ENCODE results near the gene LCOR. TPM values are rescaled to one million over a fixed set of nuclear protein-coding genes. Genes with fewer than 3 reads are reported as not detected.

LCOR gene
- total and polyA plus RNA-seq, 4 donors: 2.5 to 31.2 (median 14.5) TPM

DNA sequence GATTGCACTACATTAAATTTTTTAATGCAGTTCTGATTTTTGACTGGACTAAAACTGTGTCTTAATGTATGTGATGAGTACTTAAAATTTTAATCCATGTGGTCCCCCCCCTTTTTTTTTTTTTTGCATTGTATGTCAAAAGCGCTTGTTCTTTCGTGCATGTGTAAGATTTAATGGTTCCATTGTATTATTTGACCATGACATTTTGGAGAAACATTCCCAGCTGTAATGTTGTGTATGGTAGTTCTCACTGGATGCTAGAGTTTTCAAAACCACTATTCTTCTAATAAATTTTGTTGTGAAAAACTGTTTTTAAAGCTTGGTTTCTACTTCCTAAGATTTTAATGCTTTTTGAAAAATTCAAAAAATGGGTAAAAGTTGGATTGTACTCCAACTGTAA is 132.0 kb downstream of the LCOR start:
- Histone ChIP-seq H3K36me3 (ENCODE audit: control insufficient read depth in 4 of 4, insufficient read depth in 3 of 4, low read depth in 1 of 4, low read length in 3 of 4) (peaks cover 0 to 2% (median 0%) of the 10 kb centered on the region in 4 donors), H3K9me3 (ENCODE audit: control insufficient read depth in 4 of 4, low read length in 3 of 4) (no peaks in the 10 kb centered on the region), H3K9ac (ENCODE audit: low read depth in 1 of 2, low read length in 2 of 2) (no peak overlapping the region), H3K4me3 (ENCODE audit: low read depth in 1 of 3, low read length in 3 of 3) (no peak overlapping the region), H3K27me3 (ENCODE audit: control insufficient read depth in 4 of 4, insufficient read depth in 4 of 4, low read length in 3 of 4) (no peaks in the 10 kb centered on the region), H3K4me1 (ENCODE audit: control insufficient read depth in 4 of 4, insufficient read depth in 4 of 4, low read length in 3 of 4) (peaks cover 0 to 8% (median 5%) of the 10 kb centered on the region in 4 donors), H3K27ac (ENCODE audit: low read depth in 1 of 2, low read length in 2 of 2) (no peak overlapping the region)
- 100% methylated on average over 2 of the region's 2 CpGs for WGBS
- TF ChIP-seq, protein P1, sequence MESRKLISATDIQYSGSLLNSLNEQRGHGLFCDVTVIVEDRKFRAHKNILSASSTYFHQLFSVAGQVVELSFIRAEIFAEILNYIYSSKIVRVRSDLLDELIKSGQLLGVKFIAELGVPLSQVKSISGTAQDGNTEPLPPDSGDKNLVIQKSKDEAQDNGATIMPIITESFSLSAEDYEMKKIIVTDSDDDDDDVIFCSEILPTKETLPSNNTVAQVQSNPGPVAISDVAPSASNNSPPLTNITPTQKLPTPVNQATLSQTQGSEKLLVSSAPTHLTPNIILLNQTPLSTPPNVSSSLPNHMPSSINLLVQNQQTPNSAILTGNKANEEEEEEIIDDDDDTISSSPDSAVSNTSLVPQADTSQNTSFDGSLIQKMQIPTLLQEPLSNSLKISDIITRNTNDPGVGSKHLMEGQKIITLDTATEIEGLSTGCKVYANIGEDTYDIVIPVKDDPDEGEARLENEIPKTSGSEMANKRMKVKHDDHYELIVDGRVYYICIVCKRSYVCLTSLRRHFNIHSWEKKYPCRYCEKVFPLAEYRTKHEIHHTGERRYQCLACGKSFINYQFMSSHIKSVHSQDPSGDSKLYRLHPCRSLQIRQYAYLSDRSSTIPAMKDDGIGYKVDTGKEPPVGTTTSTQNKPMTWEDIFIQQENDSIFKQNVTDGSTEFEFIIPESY (IDR thresholded peaks at IDR 0.05): no peak
- TF ChIP-seq, protein P2, sequence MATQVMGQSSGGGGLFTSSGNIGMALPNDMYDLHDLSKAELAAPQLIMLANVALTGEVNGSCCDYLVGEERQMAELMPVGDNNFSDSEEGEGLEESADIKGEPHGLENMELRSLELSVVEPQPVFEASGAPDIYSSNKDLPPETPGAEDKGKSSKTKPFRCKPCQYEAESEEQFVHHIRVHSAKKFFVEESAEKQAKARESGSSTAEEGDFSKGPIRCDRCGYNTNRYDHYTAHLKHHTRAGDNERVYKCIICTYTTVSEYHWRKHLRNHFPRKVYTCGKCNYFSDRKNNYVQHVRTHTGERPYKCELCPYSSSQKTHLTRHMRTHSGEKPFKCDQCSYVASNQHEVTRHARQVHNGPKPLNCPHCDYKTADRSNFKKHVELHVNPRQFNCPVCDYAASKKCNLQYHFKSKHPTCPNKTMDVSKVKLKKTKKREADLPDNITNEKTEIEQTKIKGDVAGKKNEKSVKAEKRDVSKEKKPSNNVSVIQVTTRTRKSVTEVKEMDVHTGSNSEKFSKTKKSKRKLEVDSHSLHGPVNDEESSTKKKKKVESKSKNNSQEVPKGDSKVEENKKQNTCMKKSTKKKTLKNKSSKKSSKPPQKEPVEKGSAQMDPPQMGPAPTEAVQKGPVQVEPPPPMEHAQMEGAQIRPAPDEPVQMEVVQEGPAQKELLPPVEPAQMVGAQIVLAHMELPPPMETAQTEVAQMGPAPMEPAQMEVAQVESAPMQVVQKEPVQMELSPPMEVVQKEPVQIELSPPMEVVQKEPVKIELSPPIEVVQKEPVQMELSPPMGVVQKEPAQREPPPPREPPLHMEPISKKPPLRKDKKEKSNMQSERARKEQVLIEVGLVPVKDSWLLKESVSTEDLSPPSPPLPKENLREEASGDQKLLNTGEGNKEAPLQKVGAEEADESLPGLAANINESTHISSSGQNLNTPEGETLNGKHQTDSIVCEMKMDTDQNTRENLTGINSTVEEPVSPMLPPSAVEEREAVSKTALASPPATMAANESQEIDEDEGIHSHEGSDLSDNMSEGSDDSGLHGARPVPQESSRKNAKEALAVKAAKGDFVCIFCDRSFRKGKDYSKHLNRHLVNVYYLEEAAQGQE (IDR thresholded peaks at IDR 0.05): no peak
- TF ChIP-seq HNF4G (IDR thresholded peaks at IDR 0.05): no peak
- TF ChIP-seq HNF4A (conservative IDR thresholded peaks at IDR 0.05): no peak
- TF ChIP-seq EGR1 (IDR thresholded peaks at IDR 0.05; ENCODE audit: low read depth in 2 of 2): no peak
- TF ChIP-seq GABPA (IDR thresholded peaks at IDR 0.05 in 1 of 2, conservative IDR thresholded peaks at IDR 0.05 in 1 of 2): no peak
- TF ChIP-seq, protein P3, sequence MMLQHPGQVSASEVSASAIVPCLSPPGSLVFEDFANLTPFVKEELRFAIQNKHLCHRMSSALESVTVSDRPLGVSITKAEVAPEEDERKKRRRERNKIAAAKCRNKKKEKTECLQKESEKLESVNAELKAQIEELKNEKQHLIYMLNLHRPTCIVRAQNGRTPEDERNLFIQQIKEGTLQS (IDR thresholded peaks at IDR 0.05): no peak
- TF ChIP-seq FOXA1 (IDR thresholded peaks at IDR 0.05): no peak
- no peak for TF ChIP-seq SP1 (IDR thresholded peaks at IDR 0.05)
- TF ChIP-seq, protein P4, sequence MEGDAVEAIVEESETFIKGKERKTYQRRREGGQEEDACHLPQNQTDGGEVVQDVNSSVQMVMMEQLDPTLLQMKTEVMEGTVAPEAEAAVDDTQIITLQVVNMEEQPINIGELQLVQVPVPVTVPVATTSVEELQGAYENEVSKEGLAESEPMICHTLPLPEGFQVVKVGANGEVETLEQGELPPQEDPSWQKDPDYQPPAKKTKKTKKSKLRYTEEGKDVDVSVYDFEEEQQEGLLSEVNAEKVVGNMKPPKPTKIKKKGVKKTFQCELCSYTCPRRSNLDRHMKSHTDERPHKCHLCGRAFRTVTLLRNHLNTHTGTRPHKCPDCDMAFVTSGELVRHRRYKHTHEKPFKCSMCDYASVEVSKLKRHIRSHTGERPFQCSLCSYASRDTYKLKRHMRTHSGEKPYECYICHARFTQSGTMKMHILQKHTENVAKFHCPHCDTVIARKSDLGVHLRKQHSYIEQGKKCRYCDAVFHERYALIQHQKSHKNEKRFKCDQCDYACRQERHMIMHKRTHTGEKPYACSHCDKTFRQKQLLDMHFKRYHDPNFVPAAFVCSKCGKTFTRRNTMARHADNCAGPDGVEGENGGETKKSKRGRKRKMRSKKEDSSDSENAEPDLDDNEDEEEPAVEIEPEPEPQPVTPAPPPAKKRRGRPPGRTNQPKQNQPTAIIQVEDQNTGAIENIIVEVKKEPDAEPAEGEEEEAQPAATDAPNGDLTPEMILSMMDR (IDR thresholded peaks at IDR 0.05; ENCODE audit: low read depth, low read length, missing input control): no peak
- no peak for TF ChIP-seq TAF1 (conservative IDR thresholded peaks at IDR 0.05)
- no peak for TF ChIP-seq YY1 (IDR thresholded peaks at IDR 0.05)
- no peak for TF ChIP-seq FOXA2 (IDR thresholded peaks at IDR 0.05)
- no peak for TF ChIP-seq NR2F2 (IDR thresholded peaks at IDR 0.05)
- no peak for TF ChIP-seq JUND (IDR thresholded peaks at IDR 0.05)
- TF ChIP-seq, protein P5, sequence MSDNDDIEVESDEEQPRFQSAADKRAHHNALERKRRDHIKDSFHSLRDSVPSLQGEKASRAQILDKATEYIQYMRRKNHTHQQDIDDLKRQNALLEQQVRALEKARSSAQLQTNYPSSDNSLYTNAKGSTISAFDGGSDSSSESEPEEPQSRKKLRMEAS (IDR thresholded peaks at IDR 0.05): no peak
- DNase-seq (ENCODE audit: low spot score): no peak

DNA sequence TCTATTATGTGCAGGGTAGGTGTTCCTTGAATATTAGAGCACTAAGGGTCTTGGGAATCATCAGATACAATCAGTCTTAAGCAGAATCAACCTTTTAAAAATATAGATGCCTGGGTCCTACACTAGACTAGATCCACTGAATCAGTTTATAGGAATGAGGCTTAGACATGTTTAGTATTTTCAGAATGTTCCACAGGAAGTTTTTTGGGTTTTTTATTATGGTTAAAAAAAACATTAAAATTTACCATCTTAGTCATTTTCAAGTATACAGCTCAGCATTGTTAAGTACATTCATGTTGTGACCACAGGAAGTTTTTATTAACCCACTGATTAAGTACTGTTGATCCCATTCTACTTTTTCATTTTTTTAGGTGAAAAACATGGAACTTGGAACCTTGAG is 135.7 kb downstream of the LCOR start:
- peaks cover 7 to 28% (median 22%) of the 10 kb centered on the region in 4 donors for H3K4me1 ChIP-seq (ENCODE audit: control insufficient read depth in 4 of 4, insufficient read depth in 4 of 4, low read length in 3 of 4)
- no peak overlapping the region for H3K27ac ChIP-seq (ENCODE audit: low read depth in 1 of 2, low read length in 2 of 2)
- no peaks in the 10 kb centered on the region for H3K9me3 ChIP-seq (ENCODE audit: control insufficient read depth in 4 of 4, low read length in 3 of 4)
- no peak overlapping the region for H3K4me3 ChIP-seq (ENCODE audit: low read depth in 1 of 3, low read length in 3 of 3)
- H3K9ac ChIP-seq (ENCODE audit: low read depth in 1 of 2, low read length in 2 of 2): no peak overlapping the region
- H3K36me3 ChIP-seq (ENCODE audit: control insufficient read depth in 4 of 4, insufficient read depth in 3 of 4, low read depth in 1 of 4, low read length in 3 of 4): no peaks in the 10 kb centered on the region
- no peak for DNase-seq (ENCODE audit: low spot score)
- H3K27me3 ChIP-seq (ENCODE audit: control insufficient read depth in 4 of 4, insufficient read depth in 4 of 4, low read length in 3 of 4): no peaks in the 10 kb centered on the region
- TF ChIP-seq TAF1 (conservative IDR thresholded peaks at IDR 0.05): no peak
- no peak for TF ChIP-seq RAD21 (IDR thresholded peaks at IDR 0.05)
- TF ChIP-seq, protein P4 (IDR thresholded peaks at IDR 0.05; ENCODE audit: low read depth, low read length, missing input control): no peak
- TF ChIP-seq JUND (IDR thresholded peaks at IDR 0.05): no peak
- TF ChIP-seq EGR1 (IDR thresholded peaks at IDR 0.05; ENCODE audit: low read depth in 2 of 2): no peak
- TF ChIP-seq NR2F2 (IDR thresholded peaks at IDR 0.05): no peak
- TF ChIP-seq HNF4G (IDR thresholded peaks at IDR 0.05): no peak
- TF ChIP-seq, protein P5 (IDR thresholded peaks at IDR 0.05): no peak
- TF ChIP-seq, protein P3 (IDR thresholded peaks at IDR 0.05): no peak
- TF ChIP-seq, protein P2 (IDR thresholded peaks at IDR 0.05): no peak
